Activated T-helper 1 cell treated with Interleukin-2 at 50 U/mL for 16 hours (primary cell): ENCODE data around the gene WDPCP.
"Not testable (repeated sequence)": the region's sequence is repeated elsewhere in the genome, so short reads cannot be mapped to it uniquely, and the experiment has no call there.

Experiments
- DNase-seq: peaks from one replicate; pipeline ENCODE4 v3.0.0-alpha.2; 2020; ENCODE audit warnings: low read depth

The WDPCP gene

GRCh38 chr2:63242747-63243146 is 345.5 kb downstream of the WDPCP start:
- no peak for DNase-seq

GRCh38 chr2:63225964-63226686 is 362.2 kb downstream of the WDPCP start:
- DNase-seq = no peak

DNA sequence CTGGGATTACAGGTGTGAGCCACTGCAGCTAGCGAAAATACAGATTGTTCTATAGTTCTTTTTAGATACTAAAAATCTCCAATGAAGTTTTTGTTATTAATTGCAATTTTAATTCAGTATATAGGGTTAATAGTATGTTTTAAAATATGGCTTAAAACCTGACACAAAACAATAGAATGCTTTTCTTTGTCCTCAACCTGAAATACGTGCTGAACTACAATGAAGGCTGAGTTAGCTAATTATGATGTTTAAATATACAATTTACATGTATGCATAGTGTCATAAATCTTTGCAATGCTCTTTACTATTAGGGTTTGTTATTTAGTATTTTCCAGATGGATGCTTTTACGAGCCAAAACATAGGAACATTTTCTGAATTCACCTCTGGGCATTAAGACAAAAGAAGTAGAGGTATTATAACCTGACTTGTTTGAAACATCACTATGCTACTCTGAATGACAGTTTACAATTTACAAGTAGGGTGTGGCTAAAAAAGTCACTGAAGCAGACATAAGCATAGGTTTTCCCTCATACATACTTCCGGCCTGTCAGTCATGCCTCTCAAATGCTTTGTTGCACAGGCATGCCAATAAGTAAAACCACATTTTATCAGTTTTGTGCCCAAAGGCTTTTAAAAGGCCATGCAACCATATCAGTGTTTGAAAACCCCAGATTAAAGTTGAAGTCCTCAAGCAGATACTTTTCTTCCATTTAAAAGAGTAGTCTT is 369.3 kb downstream of the WDPCP start:
- no peak for DNase-seq

DNA sequence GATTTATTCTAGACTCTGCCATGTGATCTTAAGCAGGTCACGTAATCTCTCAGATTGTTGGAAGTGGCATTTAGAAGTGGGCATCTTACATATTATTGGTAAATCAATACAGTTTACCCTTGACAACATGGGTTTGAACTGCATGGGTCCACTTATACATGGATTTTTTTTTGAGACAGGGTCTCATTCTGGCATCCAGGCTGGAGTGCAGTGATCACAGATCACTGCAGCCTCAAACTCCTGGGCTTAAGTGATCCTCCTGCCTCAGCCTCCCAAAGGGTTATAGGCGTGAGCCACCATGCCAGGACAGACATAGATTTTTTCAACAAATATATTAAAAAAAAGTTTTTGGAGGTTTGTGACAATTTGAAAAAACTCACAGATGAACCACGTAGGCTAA is 393.0 kb downstream of the WDPCP start:
- DNase-seq = no peak

GRCh38 chr2:63194175-63194574 is 394.1 kb downstream of the WDPCP start:
- no peak for DNase-seq

DNA sequence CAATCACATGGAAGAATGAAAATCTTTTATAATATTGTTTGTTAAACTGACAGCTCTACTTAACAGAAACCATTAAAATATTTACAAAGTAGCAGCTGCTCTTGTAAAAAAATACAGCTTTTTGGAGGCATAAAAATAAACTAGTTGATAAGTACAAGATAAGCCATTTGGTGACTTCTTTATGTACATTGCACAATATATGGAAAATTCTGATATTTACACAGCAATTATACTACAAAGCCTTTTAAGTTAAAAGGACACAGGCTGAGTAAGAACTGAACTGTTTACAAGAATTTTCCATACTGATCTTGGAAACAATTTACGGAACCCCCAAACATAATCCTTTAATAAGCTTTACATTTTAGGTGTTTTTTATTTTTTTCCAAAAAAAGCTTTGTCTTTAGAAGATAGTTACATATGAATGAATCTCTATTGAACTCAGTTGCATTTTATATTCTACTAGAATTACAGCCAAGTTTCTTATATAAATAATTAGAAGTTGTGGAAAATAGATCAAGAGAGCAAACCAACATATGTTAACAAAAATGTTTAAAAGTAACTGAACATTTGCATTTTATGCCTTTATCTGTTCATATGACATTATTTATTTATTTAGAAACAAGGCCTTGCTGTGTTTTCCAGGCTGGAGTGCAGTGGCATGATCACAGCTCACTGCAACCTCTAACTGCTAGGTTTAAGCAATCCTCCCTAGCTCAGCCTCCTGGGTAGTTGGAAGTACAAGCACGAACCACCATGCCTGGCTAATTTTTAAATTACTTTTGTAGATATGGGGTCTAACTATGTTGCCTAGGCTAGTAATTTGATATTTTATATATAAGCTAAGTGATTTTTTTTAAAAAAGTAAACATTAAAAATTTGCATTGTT is 395.1 kb downstream of the WDPCP start:
- no peak for DNase-seq

DNA sequence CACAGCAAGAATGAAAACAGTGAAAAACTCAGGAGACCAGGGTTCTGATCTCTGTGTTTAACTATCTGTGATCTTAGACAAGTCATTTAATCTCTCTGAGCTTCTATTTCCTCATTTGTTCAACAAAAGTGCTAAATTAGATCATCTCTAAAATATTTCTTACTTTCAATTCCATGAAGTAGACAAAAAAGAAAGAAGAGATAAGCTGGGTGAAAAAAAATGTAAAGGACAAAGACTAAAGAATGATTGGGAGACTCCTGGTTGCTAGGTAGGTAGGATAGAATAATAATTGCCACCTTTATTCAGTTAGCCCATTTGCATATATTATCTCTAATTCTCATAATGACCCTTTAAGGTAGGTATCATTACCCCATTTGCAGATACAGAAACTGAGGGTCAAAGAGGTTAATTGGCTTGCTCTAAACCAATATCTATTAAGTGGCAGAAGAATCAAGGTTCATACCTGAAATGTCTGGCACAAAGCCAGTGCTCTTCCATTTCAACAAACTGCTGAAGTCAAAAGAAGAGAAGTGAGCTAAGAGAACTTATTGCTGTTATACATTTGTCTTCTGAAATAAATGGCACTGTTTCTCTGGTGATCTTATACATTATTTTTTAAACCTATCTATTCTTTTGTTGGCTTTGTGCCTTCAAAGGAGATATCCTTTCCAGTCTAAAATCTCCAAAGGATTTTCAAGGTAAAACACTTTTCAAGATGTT is 395.9 kb downstream of the WDPCP start:
- no peak for DNase-seq

DNA sequence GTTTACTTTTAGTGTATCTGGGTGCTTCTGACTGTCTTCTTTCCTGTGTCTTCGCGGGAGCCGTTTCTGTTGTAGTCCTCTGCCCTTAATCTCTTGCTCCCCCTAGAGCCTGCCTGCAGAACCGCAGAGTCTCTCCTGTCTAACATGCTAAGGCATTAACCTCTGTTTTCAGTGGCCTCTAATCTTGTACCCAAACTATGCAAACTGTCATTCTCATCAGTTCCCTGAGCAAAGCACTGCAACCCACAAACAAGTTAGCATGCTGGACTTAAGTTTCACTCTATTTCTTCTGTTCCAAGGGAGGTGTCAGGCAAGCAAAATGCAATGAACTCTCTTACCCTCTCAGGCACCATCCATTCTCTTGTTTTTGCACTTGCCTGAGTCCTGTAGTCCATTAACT is 399.3 kb downstream of the WDPCP start:
- DNase-seq = no peak

DNA sequence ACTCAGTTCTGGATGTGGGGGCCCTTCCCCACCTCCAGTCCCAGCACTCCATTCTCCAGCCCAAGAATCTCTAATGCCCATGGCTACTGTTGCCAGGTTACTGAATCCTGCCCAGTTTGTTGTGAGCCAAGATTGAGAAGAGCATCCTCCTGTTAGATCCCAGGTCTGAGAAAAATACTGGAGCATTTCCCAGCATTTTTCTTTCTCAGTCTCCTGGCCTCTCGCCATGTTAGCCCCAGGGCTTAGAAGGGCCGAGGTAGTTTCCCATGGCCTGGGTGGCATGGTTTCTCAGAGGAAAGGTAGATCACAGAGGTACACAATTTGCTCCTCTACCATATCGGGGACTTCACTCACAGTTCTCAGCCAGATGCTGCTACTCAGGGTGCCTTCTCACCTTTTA is 401.9 kb downstream of the WDPCP start:
- no peak for DNase-seq

- no peak for DNase-seq
Measured at GRCh38 chr2:63163161-63163820, 425.0 kb downstream of the WDPCP start.

- DNase-seq = no peak
Measured at GRCh38 chr2:63159262-63159661, 429.0 kb downstream of the WDPCP start.

GRCh38 chr2:63136683-63137082 is 451.6 kb downstream of the WDPCP start:
- not testable (repeated sequence) for DNase-seq

DNA sequence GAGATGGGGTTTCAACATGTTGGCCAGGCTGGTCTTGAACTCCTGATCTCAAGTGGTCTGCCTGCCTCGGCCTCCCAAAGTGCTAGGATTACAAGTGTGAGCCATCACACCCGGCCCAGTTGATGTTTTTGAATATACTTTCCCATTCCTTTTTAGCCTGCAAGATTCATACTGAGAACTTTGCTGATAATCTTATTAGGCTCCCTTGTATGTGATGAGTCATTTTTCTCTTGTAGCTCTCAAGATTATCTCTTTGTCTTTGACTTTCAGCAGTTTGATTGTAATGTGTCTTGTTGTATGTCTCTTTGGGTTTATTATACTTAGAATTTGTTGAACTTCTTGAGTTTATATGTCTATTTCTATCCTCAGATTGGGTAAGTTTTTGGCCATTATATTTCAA is 456.3 kb downstream of the WDPCP start:
- DNase-seq = no peak

GRCh38 chr2:63131196-63131595 is 457.1 kb downstream of the WDPCP start:
- no peak for DNase-seq

- DNase-seq = no peak
Measured at GRCh38 chr2:63127594-63127993, 460.7 kb downstream of the WDPCP start.

DNA sequence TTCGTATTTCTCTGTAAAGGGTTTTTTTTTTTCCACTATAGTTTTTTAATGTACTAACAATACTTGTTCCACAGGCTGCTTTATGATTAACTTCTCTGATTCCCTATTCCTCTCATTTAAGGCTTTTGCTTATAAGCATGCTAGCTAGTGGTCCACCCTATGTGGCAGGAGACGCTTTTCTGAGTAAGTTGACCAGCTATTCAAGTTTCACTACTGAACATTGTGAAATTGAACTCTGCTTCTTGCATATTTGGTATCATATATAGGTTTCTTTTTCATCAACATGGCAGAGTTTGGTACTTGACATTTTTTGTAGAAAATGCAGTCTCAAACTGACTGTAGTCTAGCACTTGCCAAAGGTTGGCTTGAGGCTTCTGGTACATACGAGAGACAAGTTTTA is 463.4 kb downstream of the WDPCP start:
- no peak for DNase-seq

DNA sequence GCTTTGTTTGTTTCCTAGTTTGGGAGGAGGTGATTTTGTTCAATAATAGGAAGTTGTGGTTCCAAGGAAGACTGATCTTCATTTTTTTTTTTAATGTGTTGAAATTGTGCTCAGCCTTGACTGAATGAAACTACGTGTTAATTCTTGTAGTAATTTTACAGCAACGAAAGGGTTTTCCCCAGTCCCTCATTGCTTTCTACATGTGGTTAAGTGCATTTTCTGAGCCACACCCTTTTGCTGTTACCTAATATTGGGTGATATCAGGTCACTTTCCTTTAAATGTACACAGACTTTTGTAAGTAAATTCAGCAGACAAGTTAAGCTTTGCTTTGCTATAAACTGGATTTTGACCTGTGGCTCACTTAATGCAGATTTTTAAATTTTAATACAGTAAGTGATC is 464.1 kb downstream of the WDPCP start:
- no peak for DNase-seq

DNA sequence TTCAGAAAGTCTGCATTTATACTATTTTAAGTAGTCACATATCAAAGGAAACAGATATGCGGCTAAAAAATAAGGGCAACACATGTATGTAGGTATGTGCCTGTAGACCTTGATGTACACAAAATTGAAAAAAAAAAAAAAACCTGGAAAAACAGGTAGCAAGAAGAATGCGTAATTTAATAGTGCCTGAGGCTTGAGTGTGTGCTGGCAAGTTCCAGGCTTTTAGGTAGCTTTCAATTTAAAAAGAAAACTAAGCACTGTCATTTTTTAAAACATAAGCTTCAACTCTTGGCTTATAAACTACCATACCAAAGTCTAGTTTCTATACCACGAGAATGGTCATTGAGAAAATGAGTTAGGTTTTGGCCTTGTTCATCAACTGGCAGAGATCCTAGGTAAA is 465.4 kb downstream of the WDPCP start:
- no peak for DNase-seq

DNA sequence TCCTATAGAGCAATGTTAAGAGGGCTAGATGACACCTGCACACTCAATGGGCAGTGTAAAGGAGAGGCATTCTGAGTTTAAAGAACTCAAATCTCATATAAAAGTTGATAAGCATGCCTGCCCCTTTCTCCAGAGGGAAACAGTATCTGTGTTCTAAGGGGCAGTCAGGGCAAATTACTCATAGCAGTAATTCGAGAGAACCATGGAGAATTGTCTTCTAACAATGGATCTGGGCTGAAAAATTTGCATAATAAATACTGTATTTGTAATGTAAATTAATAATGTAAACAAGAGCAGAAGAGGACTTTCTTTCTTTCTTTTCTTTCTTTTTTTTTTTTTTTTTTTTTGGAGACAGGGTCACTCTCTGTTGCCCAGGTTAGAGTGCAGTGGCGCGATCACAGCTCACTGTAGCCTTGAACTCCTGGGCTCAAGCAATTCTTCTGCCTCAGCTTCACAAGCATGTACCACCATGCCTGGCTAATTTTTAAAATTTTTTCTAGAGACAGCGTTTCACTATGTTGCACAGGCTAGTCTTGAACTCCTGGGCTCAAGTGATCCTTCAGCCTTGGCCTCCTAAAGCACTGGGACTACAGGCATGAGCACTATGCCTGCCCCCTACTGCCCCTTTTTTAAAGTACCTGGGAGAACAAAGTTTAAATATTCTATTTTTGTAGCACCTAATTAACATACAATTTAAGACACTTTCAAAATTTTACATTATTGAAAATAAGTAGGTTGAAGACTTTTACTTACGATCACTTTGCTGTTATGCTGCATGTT is 467.0 kb downstream of the WDPCP start:
- no peak for DNase-seq

- DNase-seq = no peak
Measured at GRCh38 chr2:63118821-63119220, 469.5 kb downstream of the WDPCP start.

- DNase-seq = no peak
Measured at GRCh38 chr2:63104482-63104881, 483.8 kb downstream of the WDPCP start.
